ENCODE data around the gene ATG101. TPM values are rescaled to one million over a fixed set of nuclear protein-coding genes. Genes with fewer than 3 reads are reported as not detected.

The ATG101 gene
- total RNA-seq, 2 experiments from 2014 or later, result 28.8 to 31.1 TPM

- H3K27me3 Mint-ChIP-seq (ENCODE audit: low read depth), result no peaks in the 10 kb centered on the region
- DNase-seq (peak; percentile 48), ATAC-seq (no peak)
- peak overlapping the region; percentile 86 for H3K4me3 Mint-ChIP-seq
- ChIA-PET POLR2A (interaction anchor here (1.3 kb wide), 1 partner anchor 19 kb away, joined by 4 read pairs; no protein-coding TSS in a partner anchor), CTCF (interaction anchor here (2.4 to 4.1 kb wide), 2 partner anchors 21 to 27 kb away, joined by 21 to 59 read pairs; no protein-coding TSS in a partner anchor)
- peak overlapping the region; percentile 98 for H3K27ac Mint-ChIP-seq
- H3K4me1 Mint-ChIP-seq (ENCODE audit: low read depth), result peaks cover 36% of the 10 kb centered on the region
- H3K9me3 Mint-ChIP-seq (ENCODE audit: insufficient read depth), result no peaks in the 10 kb centered on the region
- no peaks in the 10 kb centered on the region for H3K36me3 Mint-ChIP-seq (ENCODE audit: low read depth)
These were observed 17.2 kb upstream of the ATG101 start for GRCh38 chr12:52052468-52053186.

- no peaks in the 10 kb centered on the region for H3K9me3 Mint-ChIP-seq (ENCODE audit: insufficient read depth)
- peak overlapping the region; percentile 30 for H3K27ac Mint-ChIP-seq
- H3K4me3 Mint-ChIP-seq, result no peak overlapping the region
- H3K36me3 Mint-ChIP-seq (ENCODE audit: low read depth), result no peaks in the 10 kb centered on the region
- ATAC-seq (no peak), DNase-seq (no peak)
- ChIA-PET POLR2A (no interaction called here), CTCF (interaction anchor here (4.1 kb wide), 1 partner anchor 28 kb away, joined by 59 read pairs; no protein-coding TSS in a partner anchor)
- peaks cover 36% of the 10 kb centered on the region for H3K4me1 Mint-ChIP-seq (ENCODE audit: low read depth)
- no peaks in the 10 kb centered on the region for H3K27me3 Mint-ChIP-seq (ENCODE audit: low read depth)
These were observed 16.1 kb upstream of the ATG101 start for GRCh38 chr12:52053536-52054209.

GRCh38 chr12:52054231-52054832, 15.4 kb upstream of the ATG101 start:
- Mint-ChIP-seq H3K27ac (no peak overlapping the region), H3K9me3 (ENCODE audit: insufficient read depth) (no peaks in the 10 kb centered on the region), H3K4me1 (ENCODE audit: low read depth) (peaks cover 33% of the 10 kb centered on the region), H3K36me3 (ENCODE audit: low read depth) (no peaks in the 10 kb centered on the region), H3K27me3 (ENCODE audit: low read depth) (no peaks in the 10 kb centered on the region), H3K4me3 (no peak overlapping the region)
- ChIA-PET POLR2A (no interaction called here), CTCF (interaction anchor here (0.8 to 1.6 kb wide), 3 partner anchors 15 to 29 kb away, joined by 3 to 6 read pairs (median 5); partner anchors contain the start of gene ATG101)
- no peak for DNase-seq
- ATAC-seq, result no peak

- Mint-ChIP-seq H3K36me3 (ENCODE audit: low read depth) (no peaks in the 10 kb centered on the region), H3K9me3 (ENCODE audit: insufficient read depth) (no peaks in the 10 kb centered on the region), H3K27me3 (ENCODE audit: low read depth) (no peaks in the 10 kb centered on the region), H3K4me3 (no peak overlapping the region), H3K27ac (no peak overlapping the region), H3K4me1 (ENCODE audit: low read depth) (peaks cover 26% of the 10 kb centered on the region)
- POLR2A ChIA-PET, result no interaction called here
- no peak for ATAC-seq
- CTCF ChIA-PET, result interaction anchor here (0.8 to 1.6 kb wide), 4 partner anchors 14 to 34 kb away, joined by 3 to 6 read pairs (median 4); partner anchors contain the start of gene ATG101
- no peak for DNase-seq
These were observed 14.7 kb upstream of the ATG101 start for GRCh38 chr12:52054833-52055730.

DNA sequence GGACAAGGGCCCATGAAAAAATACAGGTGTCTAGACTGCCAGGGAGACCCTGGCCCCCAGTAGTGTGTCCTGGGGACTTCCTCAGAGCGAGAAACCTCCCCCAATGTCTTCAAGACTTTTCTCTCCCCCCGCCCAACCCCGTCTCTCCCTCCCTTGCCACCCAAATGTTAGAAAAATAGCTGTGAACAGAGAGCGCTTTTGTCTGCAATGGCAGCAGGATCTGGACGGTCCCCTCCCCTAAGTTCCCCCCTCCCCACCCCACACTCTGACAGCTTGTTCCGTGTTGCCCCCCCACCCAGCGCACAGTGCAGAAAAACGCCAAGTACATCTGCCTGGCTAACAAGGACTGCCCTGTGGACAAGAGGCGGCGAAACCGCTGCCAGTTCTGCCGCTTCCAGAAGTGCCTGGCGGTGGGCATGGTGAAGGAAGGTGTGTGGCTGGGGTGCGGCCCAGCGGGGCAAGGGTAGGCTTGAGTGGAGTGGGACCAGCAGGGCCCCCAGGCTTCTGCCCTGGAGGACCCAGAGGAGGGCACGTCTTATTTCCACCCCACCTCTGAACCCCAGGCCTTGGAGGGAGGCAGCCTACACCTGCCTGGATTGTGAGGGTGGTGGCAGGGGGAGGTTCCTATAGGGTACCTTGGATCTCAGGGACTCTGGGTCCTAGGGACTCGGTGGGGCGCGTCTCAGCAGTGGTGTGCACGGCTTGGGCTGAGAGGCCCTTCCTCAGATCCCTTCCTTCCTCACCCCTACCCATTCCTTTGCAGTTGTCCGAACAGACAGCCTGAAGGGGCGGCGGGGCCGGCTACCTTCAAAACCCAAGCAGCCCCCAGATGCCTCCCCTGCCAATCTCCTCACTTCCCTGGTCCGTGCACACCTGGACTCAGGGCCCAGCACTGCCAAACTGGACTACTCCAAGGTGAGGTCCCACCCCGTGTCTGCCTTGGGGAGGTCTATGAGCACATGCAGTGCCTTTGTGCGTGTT, 13.8 kb upstream of the ATG101 start:
- DNase-seq (no peak), ATAC-seq (no peak)
- Mint-ChIP-seq H3K9me3 (ENCODE audit: insufficient read depth) (no peaks in the 10 kb centered on the region), H3K4me1 (ENCODE audit: low read depth) (peaks cover 20% of the 10 kb centered on the region), H3K27me3 (ENCODE audit: low read depth) (no peaks in the 10 kb centered on the region), H3K27ac (no peak overlapping the region), H3K36me3 (ENCODE audit: low read depth) (no peaks in the 10 kb centered on the region), H3K4me3 (no peak overlapping the region)
- ChIA-PET CTCF (interaction anchor here (0.9 to 1.6 kb wide), 6 partner anchors 13 to 35 kb away, joined by 3 to 9 read pairs (median 4); partner anchors contain the start of gene ATG101), POLR2A (no interaction called here)

- CTCF ChIA-PET, result interaction anchor here (0.8 to 1.4 kb wide), 5 partner anchors 12 to 36 kb away, joined by 3 to 9 read pairs (median 3); no protein-coding TSS in a partner anchor
- H3K9me3 Mint-ChIP-seq (ENCODE audit: insufficient read depth), result no peaks in the 10 kb centered on the region
- H3K36me3 Mint-ChIP-seq (ENCODE audit: low read depth), result no peaks in the 10 kb centered on the region
- no peak for ATAC-seq
- POLR2A ChIA-PET, result no interaction called here
- H3K27ac Mint-ChIP-seq, result no peak overlapping the region
- peaks cover 12% of the 10 kb centered on the region for H3K4me1 Mint-ChIP-seq (ENCODE audit: low read depth)
- DNase-seq, result no peak
- no peak overlapping the region for H3K4me3 Mint-ChIP-seq
- no peaks in the 10 kb centered on the region for H3K27me3 Mint-ChIP-seq (ENCODE audit: low read depth)
These were observed 12.8 kb upstream of the ATG101 start for GRCh38 chr12:52056801-52057637.

DNA sequence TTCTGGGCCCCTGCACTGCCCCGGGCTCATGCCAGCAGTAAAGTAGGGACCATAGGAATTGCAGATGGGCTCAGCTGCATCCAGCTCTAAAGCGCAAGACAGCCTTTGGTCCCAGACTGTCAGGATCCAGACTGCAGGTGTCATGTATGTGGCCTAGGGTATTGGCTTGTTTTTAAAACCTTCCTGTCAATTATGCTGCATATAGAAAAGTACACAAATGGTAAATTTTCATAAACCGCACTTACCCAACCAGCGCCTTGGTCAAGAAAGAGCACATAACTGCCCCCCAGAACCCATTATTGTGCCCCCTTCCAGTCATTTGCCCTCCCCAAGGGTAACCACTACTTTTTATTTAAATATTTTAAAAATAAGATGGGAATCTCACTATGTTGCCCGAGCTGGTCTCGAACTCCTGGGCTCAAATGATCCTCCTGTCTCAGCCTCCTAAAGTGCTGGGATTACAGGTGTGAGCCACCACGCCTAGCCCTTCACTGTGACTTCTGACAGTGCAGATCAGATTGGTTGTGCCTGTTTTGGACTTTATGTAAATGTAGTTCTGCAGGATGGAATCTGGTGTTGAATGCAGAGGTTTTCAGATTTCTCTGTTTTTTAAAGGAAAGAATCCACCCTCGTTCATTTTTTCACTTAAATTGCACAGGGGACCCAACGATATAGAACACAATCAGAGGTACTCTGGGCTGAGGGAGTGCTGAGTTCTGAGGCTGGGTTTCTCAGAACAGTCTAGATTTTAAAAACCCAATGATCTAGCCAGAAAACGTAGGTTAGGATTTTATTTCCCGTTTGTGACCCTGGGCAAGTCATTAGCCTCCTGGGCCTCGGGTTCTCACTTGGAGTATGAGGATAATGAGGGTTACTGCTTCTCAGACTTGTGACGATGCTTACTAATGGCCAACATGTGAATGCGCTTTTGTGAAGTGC, 11.9 kb upstream of the ATG101 start:
- H3K36me3 Mint-ChIP-seq (ENCODE audit: low read depth), result no peaks in the 10 kb centered on the region
- H3K27ac Mint-ChIP-seq, result no peak overlapping the region
- ChIA-PET CTCF (interaction anchor here (1.4 to 19.0 kb wide), 3 partner anchors 32 to 37 kb away, joined by 4 to 424 read pairs (median 9); no protein-coding TSS in a partner anchor), POLR2A (no interaction called here)
- no peaks in the 10 kb centered on the region for H3K27me3 Mint-ChIP-seq (ENCODE audit: low read depth)
- ATAC-seq (no peak), DNase-seq (no peak)
- peaks cover 3% of the 10 kb centered on the region for H3K4me1 Mint-ChIP-seq (ENCODE audit: low read depth)
- no peaks in the 10 kb centered on the region for H3K9me3 Mint-ChIP-seq (ENCODE audit: insufficient read depth)
- H3K4me3 Mint-ChIP-seq, result no peak overlapping the region

DNA sequence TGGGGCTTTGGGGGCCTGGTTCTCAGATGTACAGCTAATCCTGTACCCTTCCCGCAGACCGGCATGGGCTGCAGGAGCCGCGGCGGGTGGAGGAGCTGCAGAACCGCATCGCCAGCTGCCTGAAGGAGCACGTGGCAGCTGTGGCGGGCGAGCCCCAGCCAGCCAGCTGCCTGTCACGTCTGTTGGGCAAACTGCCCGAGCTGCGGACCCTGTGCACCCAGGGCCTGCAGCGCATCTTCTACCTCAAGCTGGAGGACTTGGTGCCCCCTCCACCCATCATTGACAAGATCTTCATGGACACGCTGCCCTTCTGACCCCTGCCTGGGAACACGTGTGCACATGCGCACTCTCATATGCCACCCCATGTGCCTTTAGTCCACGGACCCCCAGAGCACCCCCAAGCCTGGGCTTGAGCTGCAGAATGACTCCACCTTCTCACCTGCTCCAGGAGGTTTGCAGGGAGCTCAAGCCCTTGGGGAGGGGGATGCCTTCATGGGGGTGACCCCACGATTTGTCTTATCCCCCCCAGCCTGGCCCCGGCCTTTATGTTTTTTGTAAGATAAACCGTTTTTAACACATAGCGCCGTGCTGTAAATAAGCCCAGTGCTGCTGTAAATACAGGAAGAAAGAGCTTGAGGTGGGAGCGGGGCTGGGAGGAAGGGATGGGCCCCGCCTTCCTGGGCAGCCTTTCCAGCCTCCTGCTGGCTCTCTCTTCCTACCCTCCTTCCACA, 11.0 kb upstream of the ATG101 start:
- ATAC-seq (no peak), DNase-seq (no peak)
- POLR2A ChIA-PET, result no interaction called here
- no peaks in the 10 kb centered on the region for H3K4me1 Mint-ChIP-seq (ENCODE audit: low read depth)
- no peaks in the 10 kb centered on the region for H3K9me3 Mint-ChIP-seq (ENCODE audit: insufficient read depth)
- no peaks in the 10 kb centered on the region for H3K27me3 Mint-ChIP-seq (ENCODE audit: low read depth)
- H3K4me3 Mint-ChIP-seq, result no peak overlapping the region
- CTCF ChIA-PET, result interaction anchor here (0.7 to 19.0 kb wide), 3 partner anchors 11 to 33 kb away, joined by 3 to 424 read pairs (median 3); partner anchors contain the start of gene ATG101
- no peaks in the 10 kb centered on the region for H3K36me3 Mint-ChIP-seq (ENCODE audit: low read depth)
- H3K27ac Mint-ChIP-seq, result no peak overlapping the region

All from activated CD8-positive, alpha-beta T cell treated with anti-CD3 and anti-CD28 coated beads, Interleukin-2, amount 10 ng/mL, durations not matched to agents 7 days and 5 days (primary cell).